ENCODE measurements around the gene COMMD3. TPM values are rescaled to one million over a fixed set of nuclear protein-coding genes. Genes with fewer than 3 reads are reported as not detected.
A peak's percentile ranks its signal among the peaks of the same experiment; 100 is the strongest.

COMMD3 gene
- total and polyA plus RNA-seq, 9 of the 15 experiments (the other 6 are each of a cell fraction or from before 2014, with no cell fraction given): 50.7 to 217 (median 80.1) TPM

GRCh38 chr10:22316286-22317075 is at the start of gene COMMD3 (continued):
- no peak for TF ChIP-seq CAMTA2 (CRISPR knock-in tag; conservative IDR thresholded peaks at IDR 0.05)
- TF ChIP-seq CREB5 (CRISPR knock-in tag; IDR thresholded peaks at IDR 0.05): no peak
- peak; percentile 89 for TF ChIP-seq GABPA (tag; conservative IDR thresholded peaks at IDR 0.05; ENCODE audit: low read depth)
- TF ChIP-seq NBN (IDR thresholded peaks at IDR 0.05; ENCODE audit: low read depth): no peak; the same call in 1 of the 2 replicates
- TF ChIP-seq CCAR2 (IDR thresholded peaks at IDR 0.05; ENCODE audit: low read depth, low read length): no peak
- TF ChIP-seq SRSF1 (IDR thresholded peaks at IDR 0.05; ENCODE audit: low read depth, low read length): no peak
- TF ChIP-seq MAFK (IDR thresholded peaks at IDR 0.05; ENCODE audit: low read length): no peak
- TF ChIP-seq, protein P1, sequence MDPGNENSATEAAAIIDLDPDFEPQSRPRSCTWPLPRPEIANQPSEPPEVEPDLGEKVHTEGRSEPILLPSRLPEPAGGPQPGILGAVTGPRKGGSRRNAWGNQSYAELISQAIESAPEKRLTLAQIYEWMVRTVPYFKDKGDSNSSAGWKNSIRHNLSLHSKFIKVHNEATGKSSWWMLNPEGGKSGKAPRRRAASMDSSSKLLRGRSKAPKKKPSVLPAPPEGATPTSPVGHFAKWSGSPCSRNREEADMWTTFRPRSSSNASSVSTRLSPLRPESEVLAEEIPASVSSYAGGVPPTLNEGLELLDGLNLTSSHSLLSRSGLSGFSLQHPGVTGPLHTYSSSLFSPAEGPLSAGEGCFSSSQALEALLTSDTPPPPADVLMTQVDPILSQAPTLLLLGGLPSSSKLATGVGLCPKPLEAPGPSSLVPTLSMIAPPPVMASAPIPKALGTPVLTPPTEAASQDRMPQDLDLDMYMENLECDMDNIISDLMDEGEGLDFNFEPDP (CRISPR knock-in tag; IDR thresholded peaks at IDR 0.05): no peak
- peak; percentile 75 for TF ChIP-seq EP400 (IDR thresholded peaks at IDR 0.05)
- TF ChIP-seq SP2 (IDR thresholded peaks at IDR 0.05; ENCODE audit: extremely low read depth, low read depth, low read length, poor library complexity, severe bottlenecking): no peak
- no peak for TF ChIP-seq RBM17 (IDR thresholded peaks at IDR 0.05; ENCODE audit: borderline replicate concordance, low read depth, low read length)
- TF ChIP-seq ZNF41 (CRISPR knock-in tag; conservative IDR thresholded peaks at IDR 0.05): no peak
- TF ChIP-seq ZNF175 (CRISPR knock-in tag; IDR thresholded peaks at IDR 0.05; ENCODE audit: low read depth): peak; percentile 73; the same call in 1 of the 2 replicates
- TF ChIP-seq CREBBP (IDR thresholded peaks at IDR 0.05; ENCODE audit: low read depth, low read length): no peak
- TF ChIP-seq ZBTB43 (CRISPR knock-in tag; IDR thresholded peaks at IDR 0.05): 0 out of 2 replicates have a peak, but pooled peaks have one; percentile 84
- no peak for TF ChIP-seq MBD2 (IDR thresholded peaks at IDR 0.05; ENCODE audit: borderline replicate concordance, low read depth)
- TF ChIP-seq NCOA1 (IDR thresholded peaks at IDR 0.05; ENCODE audit: low read depth): peak; percentile 50; the same call in 1 of the 2 replicates
- peak; percentile 24 for TF ChIP-seq HCFC1 (IDR thresholded peaks at IDR 0.05; ENCODE audit: low read depth, low read length)
- TF ChIP-seq, protein P2, sequence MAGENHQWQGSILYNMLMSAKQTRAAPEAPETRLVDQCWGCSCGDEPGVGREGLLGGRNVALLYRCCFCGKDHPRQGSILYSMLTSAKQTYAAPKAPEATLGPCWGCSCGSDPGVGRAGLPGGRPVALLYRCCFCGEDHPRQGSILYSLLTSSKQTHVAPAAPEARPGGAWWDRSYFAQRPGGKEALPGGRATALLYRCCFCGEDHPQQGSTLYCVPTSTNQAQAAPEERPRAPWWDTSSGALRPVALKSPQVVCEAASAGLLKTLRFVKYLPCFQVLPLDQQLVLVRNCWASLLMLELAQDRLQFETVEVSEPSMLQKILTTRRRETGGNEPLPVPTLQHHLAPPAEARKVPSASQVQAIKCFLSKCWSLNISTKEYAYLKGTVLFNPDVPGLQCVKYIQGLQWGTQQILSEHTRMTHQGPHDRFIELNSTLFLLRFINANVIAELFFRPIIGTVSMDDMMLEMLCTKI (IDR thresholded peaks at IDR 0.05; ENCODE audit: partially characterized antibody): no peak
- TF ChIP-seq ZFPM2 (CRISPR knock-in tag; IDR thresholded peaks at IDR 0.05): no peak
- no peak for TF ChIP-seq ZNF408 (CRISPR knock-in tag; IDR thresholded peaks at IDR 0.05; ENCODE audit: low read depth)
- TF ChIP-seq HDAC1 (IDR thresholded peaks at IDR 0.05): peak in 1 of 2 experiments; percentile 66; a peak in 1 of 4 replicates
- 0 out of 2 replicates have a peak, but pooled peaks have one; percentile 0 for TF ChIP-seq CBFA2T3 (IDR thresholded peaks at IDR 0.05)
- TF ChIP-seq GATAD2A (IDR thresholded peaks at IDR 0.05): no peak

Data from K562 (cell line).